Keratinocyte (primary cell): ENCODE measurements around the gene MERTK. TPM values are rescaled to one million over a fixed set of nuclear protein-coding genes. Genes with fewer than 3 reads are reported as not detected.

Experiments
- DNase-seq: peaks from one replicate; pipeline ENCODE4 v3.0.0-alpha.2; 2011; ENCODE audit warnings: low read depth, missing footprints, low spot score
- FAIRE-seq: peaks from 2 replicates; lab custom pipeline; 2011; peaks lifted over from hg19 to GRCh38; lab: Jason Lieb, UNC
- H2AFZ ChIP-seq: 2 replicates; pipeline ENCODE4 v1.6.0; 2012; ENCODE audit warnings: low read length, control low read depth, inconsistent platforms; ENCODE audit not compliant: control insufficient read depth
- H3K27ac ChIP-seq: 2 replicates; pipeline ENCODE4 v1.5.1; 2011; ENCODE audit warnings: low read length; ENCODE audit not compliant: control insufficient read depth, insufficient read depth
- H3K27me3 ChIP-seq: 3 replicates; pipeline ENCODE4 v1.6.0; 2011; ENCODE audit warnings: low read length; ENCODE audit not compliant: control insufficient read depth, insufficient read depth; ENCODE audit errors: extremely low read depth
- H3K36me3 ChIP-seq, 2 experiments: 2 replicates in 1 of 2; 3 replicates in 1 of 2; pipeline ENCODE4 v1.5.1; 2011; ENCODE audit warnings: low read length in 2 of 2, mild to moderate bottlenecking in 1 of 2; ENCODE audit not compliant: control insufficient read depth in 2 of 2, insufficient read depth in 2 of 2; ENCODE audit errors: extremely low read depth in 1 of 2
- H3K4me1 ChIP-seq: 3 replicates; pipeline ENCODE4 v1.5.1; 2011; ENCODE audit warnings: low read length; ENCODE audit not compliant: control insufficient read depth, insufficient read depth; ENCODE audit errors: extremely low read depth
- H3K4me2 ChIP-seq: 3 replicates; pipeline ENCODE4 v1.6.0; 2011; ENCODE audit warnings: low read depth, low read length; ENCODE audit not compliant: control insufficient read depth, insufficient read depth; ENCODE audit errors: extremely low read depth
- H3K4me3 ChIP-seq, 3 experiments: fragments of 200-600 bp in 1 of 3; sonication (generic) in 1 of 3; 2 replicates in 2 of 3; 3 replicates in 1 of 3; pipeline ENCODE4 v1.5.1; 2011 to 2016; ENCODE audit warnings: low read length in 3 of 3, mild to moderate bottlenecking in 3 of 3, control low read depth in 2 of 3, inconsistent platforms in 1 of 3, low read depth in 1 of 3, mixed read lengths in 1 of 3, mixed run types in 1 of 3, moderate library complexity in 1 of 3; ENCODE audit not compliant: control insufficient read depth in 2 of 3, insufficient read depth in 2 of 3; ENCODE audit errors: extremely low read depth in 1 of 3
- H3K79me2 ChIP-seq: 2 replicates; pipeline ENCODE4 v1.6.0; 2012; ENCODE audit warnings: low read length; ENCODE audit not compliant: control insufficient read depth, insufficient read depth
- H3K9ac ChIP-seq: 3 replicates; pipeline ENCODE4 v1.6.0; 2011; ENCODE audit warnings: low read length; ENCODE audit not compliant: control insufficient read depth, insufficient read depth; ENCODE audit errors: extremely low read depth
- H3K9me1 ChIP-seq: 3 replicates; pipeline ENCODE4 v1.6.0; 2011; ENCODE audit warnings: low read length; ENCODE audit not compliant: control insufficient read depth, insufficient read depth; ENCODE audit errors: extremely low read depth
- H3K9me3 ChIP-seq: 2 replicates; pipeline ENCODE4 v1.5.1; 2012; ENCODE audit warnings: low read depth, low read length; ENCODE audit not compliant: control insufficient read depth
- H4K20me1 ChIP-seq: 3 replicates; pipeline ENCODE4 v1.6.0; 2011; ENCODE audit warnings: low read length; ENCODE audit not compliant: control insufficient read depth, insufficient read depth; ENCODE audit errors: extremely low read depth
- EZH2 ChIP-seq: IDR thresholded peaks from one replicate; pipeline ENCODE4 v1.6.1; 2012; ENCODE audit warnings: inconsistent platforms, mild to moderate bottlenecking, low read length, moderate library complexity
- dilution Hi-C: fragments of 300-500 bp; cut with MboI; formaldehyde crosslinking; loops from one replicate; pipeline ENCODE4 v1.7.0; 2020; ENCODE audit warnings: low sequenced_read_pairs; ENCODE audit not compliant: extremely low pct_ligation_motif_present
- polyA plus RNA-seq, 5 experiments: library from polyadenylated mRNA; depleted of rRNA in 3 of 5; stranded (reverse) in 3 of 5; stranded (forward) in 1 of 5; unstranded in 1 of 5; fragments of >200 nt; gene quantifications; 1 replicate in 1 of 5; 2 replicates in 3 of 5; 3 replicates in 1 of 5; pipeline versions ENCODE4 v1.2.1 to v1.2.3, GENCODE V29; 2011 to 2012; ENCODE audit warnings: missing spikeins in 2 of 5, low read depth in 1 of 5, low replicate concordance in 1 of 5
- TF ChIP-seq, protein P1 (sequence below), 3 experiments: IDR thresholded peaks in 1 of 3; conservative IDR thresholded peaks in 1 of 3; optimal IDR thresholded peaks in 1 of 3; 2 replicates in 2 of 3; 3 replicates in 1 of 3; pipeline versions ENCODE3 to v1.5.1; 2011; ENCODE audit warnings: low read length in 3 of 3, mild to moderate bottlenecking in 3 of 3, moderate library complexity in 2 of 3, control low read depth in 1 of 3, inconsistent platforms in 1 of 3; ENCODE audit not compliant: insufficient read depth in 2 of 3; ENCODE audit errors: extremely low read depth in 1 of 3

MERTK gene
- polyA plus RNA-seq, 1 donor (not counting 4 experiments of a cell fraction or from before 2014, with no cell fraction given): 0.14 TPM

DNA sequence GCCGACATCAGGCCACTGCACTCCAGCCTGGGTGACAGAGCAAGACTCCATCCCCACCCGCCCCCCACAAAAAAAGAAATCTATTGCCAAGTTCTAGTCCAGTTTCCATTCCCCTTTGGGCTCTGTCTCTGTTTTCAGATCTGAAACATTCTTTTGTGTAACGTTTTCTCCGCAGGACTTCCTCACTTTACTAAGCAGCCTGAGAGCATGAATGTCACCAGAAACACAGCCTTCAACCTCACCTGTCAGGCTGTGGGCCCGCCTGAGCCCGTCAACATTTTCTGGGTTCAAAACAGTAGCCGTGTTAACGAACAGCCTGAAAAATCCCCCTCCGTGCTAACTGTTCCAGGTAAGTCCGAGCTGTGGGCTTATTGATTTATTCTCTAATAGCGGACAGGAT lies 48.8 kb downstream of the MERTK start:
- peaks cover 44% of the 10 kb centered on the region for H3K27me3 ChIP-seq
- no peak overlapping the region for H3K9ac ChIP-seq
- H3K4me3 ChIP-seq: no peak overlapping the region
- H3K4me2 ChIP-seq: no peak overlapping the region
- H3K9me3 ChIP-seq: no peaks in the 10 kb centered on the region
- no peaks in the 10 kb centered on the region for H3K79me2 ChIP-seq
- DNase-seq (no peak), FAIRE-seq (no peak)
- H3K9me1 ChIP-seq: no peaks in the 10 kb centered on the region
- H3K4me1 ChIP-seq: peaks cover 15% of the 10 kb centered on the region
- TF ChIP-seq EZH2: no peak
- TF ChIP-seq, protein P1, sequence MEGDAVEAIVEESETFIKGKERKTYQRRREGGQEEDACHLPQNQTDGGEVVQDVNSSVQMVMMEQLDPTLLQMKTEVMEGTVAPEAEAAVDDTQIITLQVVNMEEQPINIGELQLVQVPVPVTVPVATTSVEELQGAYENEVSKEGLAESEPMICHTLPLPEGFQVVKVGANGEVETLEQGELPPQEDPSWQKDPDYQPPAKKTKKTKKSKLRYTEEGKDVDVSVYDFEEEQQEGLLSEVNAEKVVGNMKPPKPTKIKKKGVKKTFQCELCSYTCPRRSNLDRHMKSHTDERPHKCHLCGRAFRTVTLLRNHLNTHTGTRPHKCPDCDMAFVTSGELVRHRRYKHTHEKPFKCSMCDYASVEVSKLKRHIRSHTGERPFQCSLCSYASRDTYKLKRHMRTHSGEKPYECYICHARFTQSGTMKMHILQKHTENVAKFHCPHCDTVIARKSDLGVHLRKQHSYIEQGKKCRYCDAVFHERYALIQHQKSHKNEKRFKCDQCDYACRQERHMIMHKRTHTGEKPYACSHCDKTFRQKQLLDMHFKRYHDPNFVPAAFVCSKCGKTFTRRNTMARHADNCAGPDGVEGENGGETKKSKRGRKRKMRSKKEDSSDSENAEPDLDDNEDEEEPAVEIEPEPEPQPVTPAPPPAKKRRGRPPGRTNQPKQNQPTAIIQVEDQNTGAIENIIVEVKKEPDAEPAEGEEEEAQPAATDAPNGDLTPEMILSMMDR (optimal IDR thresholded peaks at IDR 0.05 in 1 of 3, IDR thresholded peaks at IDR 0.05 in 1 of 3, conservative IDR thresholded peaks at IDR 0.05 in 1 of 3; ENCODE audit: extremely low read depth in 1 of 3, insufficient read depth in 2 of 3, low read length in 3 of 3): no peak
- dilution Hi-C loops: no loop called here
- no peak overlapping the region for H3K27ac ChIP-seq
- no peaks in the 10 kb centered on the region for H3K36me3 ChIP-seq
- H2AFZ ChIP-seq: no peak overlapping the region
- peaks cover 8% of the 10 kb centered on the region for H4K20me1 ChIP-seq

DNA sequence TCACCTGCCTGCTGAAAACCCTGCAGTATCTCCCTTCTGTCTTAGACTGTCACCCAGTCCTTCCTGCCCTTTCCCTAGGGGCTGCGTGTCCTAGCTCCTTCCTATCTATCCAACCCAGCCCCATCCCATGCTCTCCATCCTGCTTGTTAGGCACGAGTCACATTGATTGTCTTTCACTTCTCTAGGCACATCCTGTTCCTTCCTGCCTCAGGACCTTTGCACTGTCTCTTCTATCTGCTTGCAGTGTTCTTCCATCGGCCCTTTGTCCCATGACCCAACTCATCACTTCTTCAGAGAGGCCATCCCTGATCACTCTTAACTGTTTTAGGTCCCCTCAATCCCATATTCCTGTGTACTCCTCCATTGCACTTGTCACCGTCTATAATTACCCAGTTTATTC lies 50.4 kb downstream of the MERTK start:
- Histone ChIP-seq H3K4me3 (no peak overlapping the region), H3K4me1 (peaks cover 15% of the 10 kb centered on the region), H3K36me3 (no peaks in the 10 kb centered on the region), H3K9me3 (no peaks in the 10 kb centered on the region), H2AFZ (no peak overlapping the region), H3K27me3 (peaks cover 36% of the 10 kb centered on the region), H4K20me1 (peaks cover 8% of the 10 kb centered on the region), H3K9ac (no peak overlapping the region), H3K9me1 (no peaks in the 10 kb centered on the region), H3K27ac (no peak overlapping the region), H3K79me2 (no peaks in the 10 kb centered on the region), H3K4me2 (no peak overlapping the region)
- TF ChIP-seq EZH2: no peak
- TF ChIP-seq, protein P1 (optimal IDR thresholded peaks at IDR 0.05 in 1 of 3, IDR thresholded peaks at IDR 0.05 in 1 of 3, conservative IDR thresholded peaks at IDR 0.05 in 1 of 3; ENCODE audit: extremely low read depth in 1 of 3, insufficient read depth in 2 of 3, low read length in 3 of 3): no peak
- no peak for FAIRE-seq
- dilution Hi-C loops: no loop called here
- no peak for DNase-seq
